GM18951 (cell line): ENCODE data around the gene ABLIM3.

Experiments
- POLR2A ChIP-seq: IDR thresholded peaks from 4 replicates; pipeline ENCODE4 v1.6.1; 2011; ENCODE audit warnings: mild to moderate bottlenecking; ENCODE audit not compliant: insufficient read length, insufficient read depth; ENCODE audit errors: extremely low read depth
- in situ Hi-C: fragments of 300-500 bp; cut with MboI; formaldehyde crosslinking; loops from one replicate; pipeline ENCODE4 v1.12.0; 2022; ENCODE audit warnings: low sequenced_read_pairs, mixed read lengths, inconsistent platforms; ENCODE audit not compliant: unreplicated experiment

Gene ABLIM3

DNA sequence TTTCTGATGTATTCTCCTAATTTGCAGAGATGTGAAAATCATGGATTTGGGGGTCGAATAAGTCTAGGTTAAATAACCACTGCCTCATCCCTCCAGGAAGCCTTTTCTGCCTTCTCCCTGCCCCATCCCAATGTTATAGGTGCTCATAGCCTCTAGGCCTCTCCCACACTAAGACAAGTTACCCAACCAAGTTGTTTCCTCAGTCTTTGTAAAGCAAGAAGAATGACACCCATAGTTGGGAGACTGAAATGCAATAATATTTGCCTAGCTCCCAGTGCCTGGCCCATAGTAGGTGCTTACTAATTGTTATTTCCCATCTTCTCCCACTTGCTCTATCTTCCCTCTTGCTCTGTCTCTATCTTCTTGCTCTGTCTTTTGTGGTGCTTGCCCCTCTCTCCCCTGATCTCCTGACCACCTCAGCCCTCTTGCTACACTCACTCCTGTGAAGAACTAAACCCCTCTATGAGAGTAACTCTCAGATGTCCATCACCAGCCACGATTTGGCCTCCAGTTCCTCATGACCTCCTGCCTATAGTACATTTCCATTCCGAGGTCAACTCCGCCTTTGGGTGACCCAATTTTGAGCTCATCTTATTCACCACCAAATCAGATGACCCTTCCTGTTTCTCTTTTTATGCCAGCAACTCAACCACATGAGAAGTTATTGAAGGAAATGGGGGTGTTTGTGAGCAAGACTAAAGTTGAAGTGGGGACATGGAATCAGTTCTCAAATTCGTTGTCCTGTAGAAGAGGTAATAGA lies 137.3 kb downstream of the ABLIM3 start:
- TF ChIP-seq POLR2A = no peak
- in situ Hi-C loops = no loop called here

DNA sequence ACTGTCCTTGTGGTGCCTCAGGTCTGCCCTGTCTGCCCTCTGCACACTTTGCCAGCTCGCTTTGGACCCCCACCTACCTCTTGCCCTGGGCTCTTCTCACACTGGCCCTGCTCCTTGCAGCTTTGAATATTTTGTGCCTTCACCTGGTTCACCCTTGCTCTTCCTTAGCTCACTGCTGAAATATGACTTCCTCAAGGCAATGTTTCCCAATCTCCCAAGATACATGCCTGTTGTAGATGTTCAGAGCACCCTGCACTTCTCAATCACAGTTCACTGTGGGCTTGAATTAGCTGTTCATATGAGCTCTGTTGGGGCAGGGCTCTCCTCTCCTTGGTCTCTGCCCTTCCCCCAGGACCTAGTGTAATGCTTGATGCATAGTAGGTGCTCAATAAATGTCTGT lies 138.4 kb downstream of the ABLIM3 start:
- no peak for TF ChIP-seq POLR2A

GRCh38 chr5:149280124-149280523 lies 138.8 kb downstream of the ABLIM3 start:
- in situ Hi-C loops = no loop called here
- TF ChIP-seq POLR2A = no peak

More for the DNA sequence above, 138.4 kb downstream of the ABLIM3 start:
- in situ Hi-C loops = no loop called here

GRCh38 chr5:149280802-149281201 lies 139.5 kb downstream of the ABLIM3 start:
- in situ Hi-C loops = no loop called here

GRCh38 chr5:149282027-149282965 lies 141.0 kb downstream of the ABLIM3 start:
- in situ Hi-C loops = no loop called here
- TF ChIP-seq POLR2A = no peak

More at GRCh38 chr5:149280802-149281201, 139.5 kb downstream of the ABLIM3 start:
- no peak for TF ChIP-seq POLR2A

DNA sequence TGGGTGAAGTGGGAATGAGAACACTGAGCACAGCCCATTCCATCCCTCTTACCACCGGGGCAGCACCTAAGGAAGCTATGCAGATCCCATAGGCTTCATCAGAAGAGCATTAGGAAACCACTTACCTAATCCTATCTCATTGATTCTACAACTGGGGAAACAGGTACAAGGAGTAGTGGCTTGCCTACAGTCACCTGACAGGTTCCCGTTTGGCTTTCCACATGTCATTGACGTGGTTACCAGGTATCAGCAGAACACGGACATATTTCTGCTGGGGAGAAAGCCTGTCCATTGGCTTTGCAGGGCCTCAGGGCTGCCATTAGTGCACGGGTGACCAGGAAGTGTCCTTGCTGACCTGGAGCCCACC lies 141.7 kb downstream of the ABLIM3 start:
- no peak for TF ChIP-seq POLR2A
- in situ Hi-C loops = no loop called here

DNA sequence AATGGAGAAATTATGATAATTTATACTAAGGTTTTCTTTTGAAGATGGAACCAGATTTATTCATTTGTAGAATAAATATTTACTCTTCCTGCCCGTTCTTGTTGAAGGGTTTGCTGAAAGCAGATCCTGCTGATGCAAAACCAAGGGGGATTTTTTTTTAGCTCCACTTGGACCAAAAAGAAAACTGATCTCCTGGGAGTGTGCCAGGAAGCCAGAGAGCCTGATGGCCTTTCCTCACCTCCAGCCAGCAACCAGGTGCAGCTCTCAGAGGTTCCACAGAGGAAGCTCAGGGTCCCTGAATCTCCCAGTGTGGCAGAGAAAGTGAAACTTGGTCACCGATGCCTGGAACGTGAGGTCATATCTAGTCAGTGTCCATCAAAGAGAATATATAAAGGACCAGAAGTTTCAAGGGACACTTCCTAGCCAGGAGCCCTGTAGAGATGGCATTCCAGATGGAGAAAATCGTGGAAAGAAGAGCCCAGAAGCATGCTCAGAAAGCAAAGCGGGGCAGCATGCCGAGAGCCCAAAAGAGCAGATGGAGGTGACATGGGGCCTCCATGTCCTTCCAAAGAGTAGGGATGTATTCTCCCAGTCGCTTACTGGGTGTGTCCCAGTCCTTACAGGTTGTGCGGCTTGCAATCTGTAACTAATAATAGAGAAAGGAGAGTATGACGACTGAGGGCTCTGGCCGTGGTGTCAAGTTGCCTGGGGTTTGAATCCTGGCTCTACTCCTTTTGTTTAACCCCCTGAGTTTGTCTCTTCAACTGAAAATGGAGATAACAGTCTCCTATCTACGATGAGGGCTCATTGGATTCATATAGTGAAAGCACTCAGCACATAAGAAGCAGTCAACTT lies 142.6 kb downstream of the ABLIM3 start:
- in situ Hi-C loops = no loop called here
- no peak for TF ChIP-seq POLR2A

DNA sequence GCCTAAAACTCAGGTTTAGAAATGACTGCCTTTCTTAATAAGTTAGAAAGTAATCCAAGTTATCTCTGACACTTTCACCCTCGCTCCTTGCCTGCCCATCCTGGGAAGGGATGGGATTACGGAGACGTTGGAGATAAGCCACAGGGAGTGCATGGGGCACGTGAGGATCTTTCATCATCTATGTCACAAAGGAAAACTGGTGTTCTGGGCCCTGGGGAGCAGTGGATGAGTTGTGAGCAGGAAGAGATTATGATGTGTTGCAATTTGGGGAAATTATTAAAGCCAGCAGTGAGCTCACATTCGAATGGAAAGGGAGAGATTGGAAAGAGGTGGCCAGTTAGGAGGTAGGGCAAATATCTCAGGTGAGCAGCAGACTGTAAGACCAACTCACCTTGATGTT lies 143.2 kb downstream of the ABLIM3 start:
- in situ Hi-C loops = no loop called here
- no peak for TF ChIP-seq POLR2A

GRCh38 chr5:149285153-149285552 lies 143.9 kb downstream of the ABLIM3 start:
- in situ Hi-C loops = no loop called here
- TF ChIP-seq POLR2A = no peak

DNA sequence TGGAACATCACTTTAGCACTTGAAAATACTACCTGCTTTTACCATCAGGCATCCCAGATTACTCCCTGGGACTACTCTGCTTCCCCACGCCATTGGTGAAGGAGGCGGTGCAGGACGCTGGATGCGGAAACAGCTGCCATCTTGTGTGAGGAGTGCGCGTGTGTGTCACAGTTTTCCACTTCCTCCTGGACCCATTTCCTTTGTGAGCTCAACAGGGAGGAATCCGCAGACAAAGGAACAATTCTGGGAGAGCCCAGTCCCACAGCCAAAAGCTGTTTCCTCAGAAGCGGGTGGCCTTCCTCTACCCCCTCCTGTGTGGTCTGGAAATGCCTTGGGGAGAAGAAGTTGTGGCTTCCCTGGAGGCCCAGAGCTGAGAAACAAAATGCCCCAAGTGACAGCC lies 147.1 kb downstream of the ABLIM3 start:
- in situ Hi-C loops = no loop called here
- no peak for TF ChIP-seq POLR2A

DNA sequence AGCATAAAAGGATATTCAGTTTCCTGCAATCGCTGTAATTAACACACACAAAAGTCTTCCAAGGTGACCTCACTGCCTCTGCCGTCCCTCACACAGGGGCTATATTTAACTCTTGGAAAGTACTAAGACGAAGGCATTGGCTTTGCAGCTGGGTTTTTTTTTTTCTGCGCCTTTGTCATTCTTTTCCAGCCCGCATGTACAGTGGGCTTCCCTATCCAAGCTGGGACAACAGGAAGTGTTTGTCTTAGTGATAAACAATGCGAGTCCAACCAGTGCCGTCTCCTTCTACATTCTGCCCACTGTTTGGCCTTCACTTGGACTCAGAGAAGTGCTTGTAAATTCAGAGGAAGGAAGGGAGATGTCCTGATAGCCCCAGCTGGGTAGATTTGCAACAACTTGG lies 148.0 kb downstream of the ABLIM3 start:
- in situ Hi-C loops = no loop called here
- TF ChIP-seq POLR2A = no peak

DNA sequence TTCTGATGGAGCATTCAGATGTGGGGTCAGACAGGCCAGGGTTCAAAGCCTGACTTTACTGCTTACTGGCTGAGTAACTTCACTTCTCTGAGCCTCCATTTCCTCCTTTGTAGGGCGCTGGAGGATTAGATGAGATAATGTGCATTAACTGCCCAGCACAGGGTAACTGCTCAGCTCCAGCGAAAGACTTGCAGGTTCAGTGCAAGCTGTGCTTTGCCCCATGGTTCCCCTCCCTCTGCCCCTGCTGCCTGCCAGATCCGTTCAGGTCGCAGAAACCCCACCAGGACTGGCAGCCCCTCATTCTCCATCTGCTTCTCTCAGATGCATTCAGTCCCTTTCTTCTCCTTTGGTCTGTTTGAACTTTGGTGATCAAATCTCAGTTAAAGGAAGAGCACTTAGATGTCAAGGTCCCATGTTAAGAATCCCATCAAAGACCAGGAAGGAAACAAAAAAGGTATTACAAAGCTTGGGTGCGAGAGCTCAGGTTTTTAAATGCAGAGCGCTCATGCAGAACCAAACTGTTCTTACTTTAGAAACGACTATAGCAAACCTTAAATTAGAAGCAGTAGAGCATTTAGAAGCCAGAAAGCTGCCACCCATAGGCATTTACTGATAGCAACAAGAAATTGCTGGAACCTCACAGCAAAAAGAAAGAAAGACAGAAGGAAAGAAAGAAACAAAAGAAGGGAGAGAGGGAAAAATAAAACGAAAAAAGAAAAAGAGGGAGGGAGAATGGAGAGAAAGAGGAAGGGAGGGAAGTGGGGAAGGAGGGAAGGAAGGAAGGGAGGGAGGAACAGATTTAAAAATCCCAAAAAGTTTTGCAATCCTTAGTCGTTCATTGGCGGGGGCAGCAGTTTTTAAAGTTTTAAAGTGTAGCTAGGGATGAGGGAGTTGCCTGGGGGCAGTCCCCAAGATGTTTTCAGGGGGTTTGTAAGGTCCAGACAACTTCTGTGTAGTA lies 153.9 kb downstream of the ABLIM3 start:
- in situ Hi-C loops = no loop called here
- TF ChIP-seq POLR2A = no peak

DNA sequence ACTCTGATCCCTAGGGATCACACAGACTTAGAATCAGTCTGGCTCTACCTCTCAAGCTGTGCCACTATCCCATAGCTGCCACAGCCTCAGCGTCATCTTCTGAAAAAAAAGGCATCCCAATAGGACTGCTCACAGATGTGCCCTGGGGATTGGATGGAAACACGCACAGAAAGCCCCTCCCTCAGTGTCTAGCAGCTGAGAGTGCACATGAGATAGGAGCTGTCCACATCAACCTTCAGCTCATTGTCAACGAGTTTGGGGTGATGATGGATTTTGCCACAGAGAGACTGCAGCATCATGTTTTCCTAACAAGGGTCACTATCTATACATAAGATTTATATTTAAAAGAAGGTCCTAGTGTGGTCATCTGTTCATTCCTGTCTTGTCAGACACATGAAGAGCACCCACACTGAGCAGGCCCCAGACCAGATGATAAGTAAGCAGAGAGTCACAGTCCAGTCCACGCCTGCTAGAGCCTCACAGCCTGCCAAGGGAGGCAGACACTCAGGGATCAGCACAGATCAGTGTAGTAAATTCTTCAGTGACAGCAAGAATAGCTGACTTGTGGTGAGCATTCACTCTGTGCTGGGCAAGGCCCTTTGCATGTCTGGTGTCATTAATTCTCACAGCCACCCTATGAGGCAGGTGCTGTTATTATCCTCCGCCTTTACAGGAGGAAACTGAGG lies 156.2 kb downstream of the ABLIM3 start:
- TF ChIP-seq POLR2A = no peak
- in situ Hi-C loops = no loop called here
